Neural cell (in vitro differentiated cells): ENCODE results near the gene GNB2.

Source experiments
- CTCF ChIP-seq: fragments of 450-650 bp; IDR thresholded peaks from 2 replicates; pipeline ENCODE4 v1.5.1; 2014; ENCODE audit warnings: antibody characterized with exemption, mild to moderate bottlenecking, moderate library complexity; ENCODE audit not compliant: poor library complexity, severe bottlenecking
- EP300 ChIP-seq: fragments of 450-650 bp; conservative IDR thresholded peaks from 2 replicates; pipeline ENCODE4 v1.6.1; 2014; ENCODE audit warnings: antibody characterized with exemption, mild to moderate bottlenecking, moderate library complexity; ENCODE audit not compliant: poor library complexity, severe bottlenecking
- EZH2 ChIP-seq: fragments of 200-600, 300-800 bp; shearing (Covaris generic), sonication (generic); IDR thresholded peaks from 2 replicates; pipeline ENCODE4 v1.6.1; 2014; ENCODE audit warnings: antibody characterized with exemption, low read length, borderline replicate concordance, mild to moderate bottlenecking; ENCODE audit not compliant: insufficient read depth, poor library complexity, severe bottlenecking
- POLR2AphosphoS5 ChIP-seq: IDR thresholded peaks from 2 replicates; pipeline ENCODE4 v1.6.1; 2012
- RAD21 ChIP-seq: fragments of 450-650 bp; conservative IDR thresholded peaks from 2 replicates; pipeline ENCODE4 v1.6.1; 2014; ENCODE audit warnings: antibody characterized with exemption, mild to moderate bottlenecking, moderate library complexity
- SMC3 ChIP-seq: fragments of 450-650 bp; conservative IDR thresholded peaks from 2 replicates; pipeline ENCODE4 v1.6.1; 2014; ENCODE audit warnings: antibody characterized with exemption, mild to moderate bottlenecking, moderate library complexity; ENCODE audit not compliant: poor library complexity
- TF ChIP-seq, protein P1 (sequence below): IDR thresholded peaks from 2 replicates; pipeline ENCODE4 v1.6.1; 2012; ENCODE audit warnings: borderline replicate concordance

GRCh38 chr7:100655908-100656674, 17.4 kb upstream of the GNB2 start, which contains the start of gene ACTL6B:
- TF ChIP-seq CTCF (no peak), EP300 (peak; percentile 16), POLR2AphosphoS5 (peak; percentile 82), EZH2 (no peak), RAD21 (no peak), SMC3 (peak; percentile 29)
- TF ChIP-seq, protein P1, sequence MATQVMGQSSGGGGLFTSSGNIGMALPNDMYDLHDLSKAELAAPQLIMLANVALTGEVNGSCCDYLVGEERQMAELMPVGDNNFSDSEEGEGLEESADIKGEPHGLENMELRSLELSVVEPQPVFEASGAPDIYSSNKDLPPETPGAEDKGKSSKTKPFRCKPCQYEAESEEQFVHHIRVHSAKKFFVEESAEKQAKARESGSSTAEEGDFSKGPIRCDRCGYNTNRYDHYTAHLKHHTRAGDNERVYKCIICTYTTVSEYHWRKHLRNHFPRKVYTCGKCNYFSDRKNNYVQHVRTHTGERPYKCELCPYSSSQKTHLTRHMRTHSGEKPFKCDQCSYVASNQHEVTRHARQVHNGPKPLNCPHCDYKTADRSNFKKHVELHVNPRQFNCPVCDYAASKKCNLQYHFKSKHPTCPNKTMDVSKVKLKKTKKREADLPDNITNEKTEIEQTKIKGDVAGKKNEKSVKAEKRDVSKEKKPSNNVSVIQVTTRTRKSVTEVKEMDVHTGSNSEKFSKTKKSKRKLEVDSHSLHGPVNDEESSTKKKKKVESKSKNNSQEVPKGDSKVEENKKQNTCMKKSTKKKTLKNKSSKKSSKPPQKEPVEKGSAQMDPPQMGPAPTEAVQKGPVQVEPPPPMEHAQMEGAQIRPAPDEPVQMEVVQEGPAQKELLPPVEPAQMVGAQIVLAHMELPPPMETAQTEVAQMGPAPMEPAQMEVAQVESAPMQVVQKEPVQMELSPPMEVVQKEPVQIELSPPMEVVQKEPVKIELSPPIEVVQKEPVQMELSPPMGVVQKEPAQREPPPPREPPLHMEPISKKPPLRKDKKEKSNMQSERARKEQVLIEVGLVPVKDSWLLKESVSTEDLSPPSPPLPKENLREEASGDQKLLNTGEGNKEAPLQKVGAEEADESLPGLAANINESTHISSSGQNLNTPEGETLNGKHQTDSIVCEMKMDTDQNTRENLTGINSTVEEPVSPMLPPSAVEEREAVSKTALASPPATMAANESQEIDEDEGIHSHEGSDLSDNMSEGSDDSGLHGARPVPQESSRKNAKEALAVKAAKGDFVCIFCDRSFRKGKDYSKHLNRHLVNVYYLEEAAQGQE, result peak; percentile 94
